Left ventricle myocardium inferior (tissue), 1 donor: Measurements from ENCODE around the gene SCLT1. TPM values are rescaled to one million over a fixed set of nuclear protein-coding genes. Genes with fewer than 3 reads are reported as not detected.

Source experiments
- DNase-seq: peaks from one replicate; pipeline ENCODE4 v3.0.0-alpha.2; 2020
- H3K27ac ChIP-seq: fragments of 200-600 bp; replicated peaks from 2 replicates; pipeline ENCODE4 v1.8.0; 2021
- H3K27me3 ChIP-seq: fragments of 200-600 bp; 2 replicates; pipeline ENCODE4 v1.8.0; 2021; ENCODE audit warnings: low read depth
- H3K36me3 ChIP-seq: fragments of 200-600 bp; 2 replicates; pipeline ENCODE4 v1.8.0; 2021
- H3K4me1 ChIP-seq: fragments of 200-600 bp; 2 replicates; pipeline ENCODE4 v1.8.0; 2021
- H3K4me3 ChIP-seq: fragments of 200-600 bp; 2 replicates; pipeline ENCODE4 v1.8.0; 2021; ENCODE audit warnings: mild to moderate bottlenecking, moderate library complexity
- H3K9me3 ChIP-seq: fragments of 200-600 bp; replicated peaks from 2 replicates; pipeline ENCODE4 v1.8.0; 2021
- intact Hi-C: fragments of 100-400 bp; cut with micrococcal nuclease; formaldehyde crosslinking; loops from one replicate; pipeline ENCODE4 v1.11.0; 2022
- total RNA-seq: library from RNA; stranded (reverse); fragmentation: NEBNext Ultra II Directional; extraction: Animal tissue kit (Norgen Biotek cat#: 25700); gene quantifications from one replicate; pipeline ENCODE4 v1.2.1, GENCODE V29; 2021
- TF ChIP-seq, protein P1 (sequence below): fragments of 200-600 bp; IDR thresholded peaks from 2 replicates; pipeline ENCODE4 v1.8.0; 2021; ENCODE audit warnings: antibody characterized with exemption, mild to moderate bottlenecking, borderline replicate concordance
- donor health status: DM: no; HTN: yes; CAD: no; lungs with severe emphysema.

The SCLT1 gene
- total RNA-seq, 1 donor from 2014 or later, result 10.3 TPM

- TF ChIP-seq, protein P1, sequence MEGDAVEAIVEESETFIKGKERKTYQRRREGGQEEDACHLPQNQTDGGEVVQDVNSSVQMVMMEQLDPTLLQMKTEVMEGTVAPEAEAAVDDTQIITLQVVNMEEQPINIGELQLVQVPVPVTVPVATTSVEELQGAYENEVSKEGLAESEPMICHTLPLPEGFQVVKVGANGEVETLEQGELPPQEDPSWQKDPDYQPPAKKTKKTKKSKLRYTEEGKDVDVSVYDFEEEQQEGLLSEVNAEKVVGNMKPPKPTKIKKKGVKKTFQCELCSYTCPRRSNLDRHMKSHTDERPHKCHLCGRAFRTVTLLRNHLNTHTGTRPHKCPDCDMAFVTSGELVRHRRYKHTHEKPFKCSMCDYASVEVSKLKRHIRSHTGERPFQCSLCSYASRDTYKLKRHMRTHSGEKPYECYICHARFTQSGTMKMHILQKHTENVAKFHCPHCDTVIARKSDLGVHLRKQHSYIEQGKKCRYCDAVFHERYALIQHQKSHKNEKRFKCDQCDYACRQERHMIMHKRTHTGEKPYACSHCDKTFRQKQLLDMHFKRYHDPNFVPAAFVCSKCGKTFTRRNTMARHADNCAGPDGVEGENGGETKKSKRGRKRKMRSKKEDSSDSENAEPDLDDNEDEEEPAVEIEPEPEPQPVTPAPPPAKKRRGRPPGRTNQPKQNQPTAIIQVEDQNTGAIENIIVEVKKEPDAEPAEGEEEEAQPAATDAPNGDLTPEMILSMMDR, result no peak
- DNase-seq, result no peak
- intact Hi-C loops, result no loop called here
- Histone ChIP-seq H3K36me3 (no peaks in the 10 kb centered on the region), H3K27me3 (no peaks in the 10 kb centered on the region), H3K27ac (peak overlapping the region; percentile 97), H3K4me1 (peaks cover 51% of the 10 kb centered on the region), H3K4me3 (peak overlapping the region; percentile 86), H3K9me3 (no peaks in the 10 kb centered on the region)
Observed at GRCh38 chr4:129092631-129093190, 628 bp downstream of the SCLT1 start.

GRCh38 chr4:129087516-129087915 lies 5.8 kb downstream of the SCLT1 start:
- Histone ChIP-seq H3K9me3 (peaks cover 15% of the 10 kb centered on the region), H3K4me3 (no peak overlapping the region), H3K27me3 (no peaks in the 10 kb centered on the region), H3K4me1 (peaks cover 20% of the 10 kb centered on the region), H3K27ac (no peak overlapping the region), H3K36me3 (peaks cover 5% of the 10 kb centered on the region)
- TF ChIP-seq, protein P1, result no peak
- intact Hi-C loops, result no loop called here
- DNase-seq, result no peak

DNA sequence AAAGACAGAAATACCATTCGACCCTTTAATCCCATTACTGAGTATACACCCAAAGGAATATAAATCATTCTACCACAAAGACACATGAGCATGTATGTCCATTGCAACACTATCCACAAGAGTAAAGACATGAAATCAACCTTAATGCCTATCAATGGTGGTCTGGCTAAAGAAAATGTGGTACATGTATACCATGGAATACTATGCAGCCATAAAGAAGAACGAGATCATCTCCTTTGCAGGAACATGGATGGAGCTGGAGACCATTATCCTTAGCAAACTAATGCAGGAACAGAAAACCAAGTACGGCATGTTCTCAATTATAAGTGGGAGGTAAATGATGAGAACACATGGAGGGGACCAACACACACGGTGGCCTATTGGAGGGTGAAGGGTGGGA lies 7.9 kb downstream of the SCLT1 start:
- H3K27me3 ChIP-seq, result no peaks in the 10 kb centered on the region
- no peak overlapping the region for H3K27ac ChIP-seq
- H3K9me3 ChIP-seq, result peaks cover 15% of the 10 kb centered on the region
- DNase-seq, result no peak
- H3K4me1 ChIP-seq, result no peaks in the 10 kb centered on the region
- H3K4me3 ChIP-seq, result no peak overlapping the region
- peaks cover 21% of the 10 kb centered on the region for H3K36me3 ChIP-seq
- intact Hi-C loops, result no loop called here
- TF ChIP-seq, protein P1, result no peak

- no peak overlapping the region for H3K27ac ChIP-seq
- H3K36me3 ChIP-seq, result peaks cover 48% of the 10 kb centered on the region
- TF ChIP-seq, protein P1, result no peak
- intact Hi-C loops, result no loop called here
- no peaks in the 10 kb centered on the region for H3K27me3 ChIP-seq
- H3K9me3 ChIP-seq, result peaks cover 19% of the 10 kb centered on the region
- DNase-seq, result no peak
- no peak overlapping the region for H3K4me3 ChIP-seq
- H3K4me1 ChIP-seq, result no peaks in the 10 kb centered on the region
Observed at GRCh38 chr4:129082302-129082701, 11.0 kb downstream of the SCLT1 start.

DNA sequence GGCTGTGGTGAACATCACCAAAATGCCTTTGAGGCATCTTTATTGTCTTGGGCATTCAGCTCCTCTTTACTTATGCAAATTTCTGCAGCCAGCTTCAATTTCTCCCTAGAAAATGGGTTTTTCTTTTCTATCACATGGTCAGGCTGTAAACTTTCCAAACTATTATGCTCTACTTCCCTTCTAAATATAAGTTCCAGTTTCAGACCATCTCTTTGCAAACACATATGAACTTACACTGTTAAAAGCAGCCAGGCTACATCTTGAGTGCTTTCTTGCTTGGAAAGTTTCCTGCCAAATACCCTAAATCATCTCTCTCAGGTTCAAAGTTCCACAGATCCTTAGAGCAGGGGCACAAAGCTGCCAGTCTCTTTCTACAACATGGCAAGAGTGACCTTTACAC lies 13.2 kb downstream of the SCLT1 start:
- Histone ChIP-seq H3K27me3 (no peaks in the 10 kb centered on the region), H3K4me3 (no peak overlapping the region), H3K27ac (no peak overlapping the region), H3K4me1 (no peaks in the 10 kb centered on the region), H3K9me3 (peaks cover 12% of the 10 kb centered on the region), H3K36me3 (peaks cover 43% of the 10 kb centered on the region)
- intact Hi-C loops, result no loop called here
- TF ChIP-seq, protein P1, result no peak
- DNase-seq, result no peak
